Ascending aorta (tissue), 2 donors: Measurements from ENCODE around the gene ZNF865. TPM values are rescaled to one million over a fixed set of nuclear protein-coding genes. Genes with fewer than 3 reads are reported as not detected.

Source experiments
- DNase-seq, 2 donors: peaks; one replicate each; pipeline ENCODE4 v3.0.0-alpha.2; 2019; ENCODE audit warnings: low spot score in 2 of 2
- H3K27ac ChIP-seq, 2 donors: fragments of 200-600 bp; sonication (generic); one replicate each; pipeline ENCODE4 v1.5.1; 2016 to 2017; ENCODE audit warnings: mild to moderate bottlenecking in 1 of 2
- H3K27me3 ChIP-seq: fragments of 200-600 bp; sonication (generic); one replicate; pipeline ENCODE4 v1.5.1; 2017
- H3K36me3 ChIP-seq, 2 donors: fragments of 200-600 bp; sonication (generic); one replicate each; pipeline ENCODE4 v1.5.1; 2016
- H3K4me1 ChIP-seq, 2 donors: fragments of 200-600 bp; sonication (generic); one replicate each; pipeline ENCODE4 v1.5.1; 2016 to 2017; ENCODE audit warnings: mild to moderate bottlenecking in 1 of 2
- H3K4me3 ChIP-seq, 2 donors: fragments of 200-600 bp; sonication (generic); one replicate each; pipeline ENCODE4 v1.5.1; 2016 to 2017; ENCODE audit warnings: mild to moderate bottlenecking in 1 of 2
- H3K9me3 ChIP-seq, 2 donors: fragments of 200-600 bp; sonication (generic); one replicate each; pipeline ENCODE4 v1.5.1; 2016
- intact Hi-C: fragments of 100-400 bp; cut with DNase I; formaldehyde crosslinking; loops from one replicate; pipeline ENCODE4 v1.15.1; 2023
- total RNA-seq: library from RNA; depleted of rRNA; stranded (reverse); fragments of >200 nt; gene quantifications from one replicate; pipeline ENCODE4 v1.1.0, GENCODE V29; 2016
- TF ChIP-seq, protein P1 (sequence below), 3 experiments: fragments of 200-600 bp in 2 of 3; fragments of 450-650 bp in 1 of 3; sonication (generic) in 2 of 3; IDR thresholded peaks; one replicate each; pipeline ENCODE4 v1.5.1; 2016 to 2019; ENCODE audit warnings: antibody characterized with exemption in 3 of 3, mild to moderate bottlenecking in 1 of 3, moderate library complexity in 1 of 3

The ZNF865 gene
- total RNA-seq, 1 donor from 2014 or later, result 22.0 TPM

DNA sequence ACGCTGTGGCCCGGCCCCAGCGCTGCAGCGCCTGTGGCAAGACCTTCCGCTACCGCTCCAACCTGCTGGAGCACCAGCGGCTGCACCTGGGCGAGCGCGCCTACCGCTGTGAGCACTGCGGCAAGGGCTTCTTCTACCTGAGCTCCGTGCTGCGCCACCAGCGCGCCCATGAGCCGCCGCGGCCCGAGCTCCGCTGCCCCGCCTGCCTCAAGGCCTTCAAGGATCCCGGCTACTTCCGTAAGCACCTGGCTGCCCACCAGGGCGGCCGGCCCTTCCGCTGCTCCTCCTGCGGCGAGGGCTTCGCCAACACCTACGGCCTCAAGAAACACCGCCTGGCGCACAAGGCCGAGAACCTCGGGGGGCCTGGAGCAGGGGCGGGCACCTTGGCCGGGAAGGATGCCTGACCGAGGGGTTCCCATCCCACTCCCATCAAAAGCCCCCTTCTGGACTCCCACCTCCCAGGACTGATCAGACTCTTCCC, 11.0 kb downstream of the ZNF865 start:
- Histone ChIP-seq H3K36me3 (peaks cover 34 to 36% of the 10 kb centered on the region in 2 donors), H3K27me3 (no peaks in the 10 kb centered on the region), H3K9me3 (no peaks in the 10 kb centered on the region), H3K4me3 (no peak overlapping the region), H3K27ac (no peak overlapping the region), H3K4me1 (no peaks in the 10 kb centered on the region)
- TF ChIP-seq, protein P1, sequence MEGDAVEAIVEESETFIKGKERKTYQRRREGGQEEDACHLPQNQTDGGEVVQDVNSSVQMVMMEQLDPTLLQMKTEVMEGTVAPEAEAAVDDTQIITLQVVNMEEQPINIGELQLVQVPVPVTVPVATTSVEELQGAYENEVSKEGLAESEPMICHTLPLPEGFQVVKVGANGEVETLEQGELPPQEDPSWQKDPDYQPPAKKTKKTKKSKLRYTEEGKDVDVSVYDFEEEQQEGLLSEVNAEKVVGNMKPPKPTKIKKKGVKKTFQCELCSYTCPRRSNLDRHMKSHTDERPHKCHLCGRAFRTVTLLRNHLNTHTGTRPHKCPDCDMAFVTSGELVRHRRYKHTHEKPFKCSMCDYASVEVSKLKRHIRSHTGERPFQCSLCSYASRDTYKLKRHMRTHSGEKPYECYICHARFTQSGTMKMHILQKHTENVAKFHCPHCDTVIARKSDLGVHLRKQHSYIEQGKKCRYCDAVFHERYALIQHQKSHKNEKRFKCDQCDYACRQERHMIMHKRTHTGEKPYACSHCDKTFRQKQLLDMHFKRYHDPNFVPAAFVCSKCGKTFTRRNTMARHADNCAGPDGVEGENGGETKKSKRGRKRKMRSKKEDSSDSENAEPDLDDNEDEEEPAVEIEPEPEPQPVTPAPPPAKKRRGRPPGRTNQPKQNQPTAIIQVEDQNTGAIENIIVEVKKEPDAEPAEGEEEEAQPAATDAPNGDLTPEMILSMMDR (IDR thresholded peaks at IDR 0.05), result no peak
- intact Hi-C loops, result no loop called here
- DNase-seq, result no peak

DNA sequence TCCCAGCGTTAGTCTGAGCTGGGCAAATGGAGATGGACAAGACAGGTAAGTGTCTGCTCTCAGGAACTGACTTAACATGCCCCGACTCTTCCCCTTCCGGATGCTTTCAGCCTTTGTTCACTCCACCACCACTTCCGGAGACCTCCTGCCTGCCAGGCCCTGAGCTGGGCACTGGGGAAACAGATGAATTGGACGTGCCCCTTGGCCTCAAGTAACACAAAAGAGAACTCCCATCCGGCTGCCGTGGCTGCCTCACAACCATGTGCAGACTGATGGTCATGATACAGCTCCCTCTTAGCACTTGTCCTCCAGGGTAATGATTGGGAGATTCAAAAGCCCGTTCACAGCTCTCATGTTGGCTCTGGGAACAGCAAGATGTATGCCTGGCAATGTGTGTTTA, 12.0 kb downstream of the ZNF865 start:
- Histone ChIP-seq H3K4me3 (no peak overlapping the region), H3K4me1 (no peaks in the 10 kb centered on the region), H3K9me3 (no peaks in the 10 kb centered on the region), H3K27ac (no peak overlapping the region), H3K27me3 (no peaks in the 10 kb centered on the region), H3K36me3 (peaks cover 34 to 45% of the 10 kb centered on the region in 2 donors)
- TF ChIP-seq, protein P1 (IDR thresholded peaks at IDR 0.05), result no peak
- DNase-seq, result no peak
- intact Hi-C loops, result no loop called here

DNA sequence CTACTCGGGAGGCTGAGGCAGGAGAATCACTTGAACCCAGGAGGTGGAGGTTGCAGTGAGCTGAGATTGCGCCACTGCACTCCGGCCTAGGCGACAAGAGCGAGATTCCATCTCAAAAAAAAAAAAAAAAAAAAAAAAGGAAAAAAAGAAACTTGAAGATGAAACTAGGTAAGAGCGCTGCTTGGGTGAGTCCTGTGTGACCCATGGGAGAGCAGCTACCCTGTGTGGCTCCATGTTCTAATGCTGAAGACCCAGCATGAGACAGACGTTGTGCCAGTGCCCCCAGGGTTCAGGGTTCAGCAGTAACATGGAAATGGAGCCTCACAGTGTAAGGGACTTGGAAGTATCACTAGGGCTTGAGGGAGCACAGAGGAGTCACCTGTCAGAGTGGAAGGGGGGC, 13.0 kb downstream of the ZNF865 start:
- DNase-seq, result no peak
- intact Hi-C loops, result no loop called here
- Histone ChIP-seq H3K27me3 (no peaks in the 10 kb centered on the region), H3K4me1 (no peaks in the 10 kb centered on the region), H3K4me3 (no peak overlapping the region), H3K9me3 (no peaks in the 10 kb centered on the region), H3K36me3 (peaks cover 34 to 48% of the 10 kb centered on the region in 2 donors), H3K27ac (no peak overlapping the region)
- TF ChIP-seq, protein P1 (IDR thresholded peaks at IDR 0.05), result no peak

DNA sequence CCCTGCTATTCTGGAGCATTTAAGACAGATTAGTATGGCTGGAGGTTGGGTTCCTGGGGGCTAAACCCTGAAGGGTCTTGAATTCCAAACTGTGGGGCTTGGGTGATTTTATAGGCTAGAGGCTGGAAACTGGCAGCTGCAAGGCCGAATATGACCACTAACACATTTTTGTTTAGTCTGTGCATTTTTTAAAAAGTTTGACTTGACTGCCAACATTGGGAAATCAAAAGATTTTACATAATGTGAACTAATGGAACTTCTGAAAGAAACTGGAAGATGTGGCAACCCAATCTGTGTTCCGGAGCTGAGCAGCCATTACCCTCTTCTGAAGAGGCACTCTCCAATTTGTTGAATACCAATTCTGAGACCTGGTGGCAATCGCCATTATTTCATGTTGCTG, 13.8 kb downstream of the ZNF865 start:
- Histone ChIP-seq H3K4me1 (no peaks in the 10 kb centered on the region), H3K4me3 (no peak overlapping the region), H3K27ac (no peak overlapping the region), H3K9me3 (no peaks in the 10 kb centered on the region), H3K36me3 (peaks cover 31 to 44% of the 10 kb centered on the region in 2 donors), H3K27me3 (no peaks in the 10 kb centered on the region)
- intact Hi-C loops, result no loop called here
- no peak for DNase-seq
- TF ChIP-seq, protein P1 (IDR thresholded peaks at IDR 0.05), result no peak

DNA sequence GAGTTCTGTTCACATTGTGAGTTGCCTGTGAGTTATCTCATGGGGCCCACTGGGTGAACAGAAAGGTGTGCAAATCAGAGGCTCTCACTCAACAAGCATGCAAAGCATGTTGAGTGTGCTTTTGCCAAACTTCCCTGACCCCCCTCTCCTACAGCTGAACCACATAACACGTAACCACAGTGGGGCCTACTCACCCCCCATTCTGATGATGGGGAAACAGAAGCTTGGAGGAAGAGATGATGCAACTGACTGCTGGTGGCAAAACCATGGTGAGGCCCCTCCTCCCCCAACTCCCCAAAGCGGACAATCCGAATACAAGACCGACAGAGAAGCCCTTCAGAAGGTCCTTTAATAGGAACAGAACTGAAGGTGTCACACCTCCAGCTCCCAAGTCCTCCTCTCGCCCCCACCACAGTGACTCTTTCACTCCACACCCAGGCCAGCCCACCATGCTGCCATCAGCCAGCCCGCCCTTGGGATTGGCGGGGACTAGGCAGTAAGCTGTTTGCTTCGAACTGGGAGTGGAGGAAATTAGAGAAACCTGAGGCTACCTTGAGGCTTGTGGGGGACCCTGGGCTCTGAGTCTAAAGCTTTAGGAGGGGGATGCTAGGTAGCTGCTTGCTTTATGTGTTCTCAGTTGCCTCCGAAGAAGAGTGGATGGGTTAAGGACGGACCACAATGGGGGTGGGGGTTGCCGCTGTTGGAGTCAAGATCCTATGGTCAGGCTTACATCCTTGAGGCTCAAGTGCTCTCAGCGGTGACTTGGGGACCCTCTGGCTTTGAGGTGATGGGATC, 15.2 kb downstream of the ZNF865 start:
- Histone ChIP-seq H3K27ac (no peak overlapping the region), H3K4me3 (no peak overlapping the region)

More for the DNA sequence above, 15.2 kb downstream of the ZNF865 start:
- intact Hi-C loops, result loop anchor here (5.0 kb wide), 1 partner anchor 158 kb away; the partner anchor contains the start of genes C19orf85 and ISOC2
- Histone ChIP-seq H3K4me1 (peaks cover 0 to 5% of the 10 kb centered on the region in 2 donors), H3K9me3 (no peaks in the 10 kb centered on the region), H3K27me3 (no peaks in the 10 kb centered on the region), H3K36me3 (peaks cover 22 to 35% of the 10 kb centered on the region in 2 donors)
- TF ChIP-seq, protein P1 (IDR thresholded peaks at IDR 0.05), result no peak
- no peak for DNase-seq
